ENCODE data around the gene CFTR.

- TF ChIP-seq CTCF (IDR thresholded peaks at IDR 0.05 in 8 of 11, conservative IDR thresholded peaks at IDR 0.05 in 3 of 11) (no peak), POLR2A (IDR thresholded peaks at IDR 0.05) (no peak)
Observed at GRCh38 chr7:117572856-117573620, 93.2 kb downstream of the CFTR start.
